Memory B cell (primary cell): ENCODE data around the gene DNAJB9.
A peak's percentile ranks its signal among the peaks of the same experiment; 100 is the strongest.
"Not testable (repeated sequence)": the region's sequence is repeated elsewhere in the genome, so short reads cannot be mapped to it uniquely, and the experiment has no call there.

Source experiments
- ATAC-seq: fragments of 150-1000 bp; cut with Tn5 transposase; 2 replicates; pipeline ENCODE4 v1.10.0; 2021; ENCODE audit warnings: low read depth, mild to moderate bottlenecking, moderate library complexity
- DNase-seq, 2 donors: peaks; one replicate each; pipeline ENCODE4 v3.0.0; 2022; ENCODE audit warnings: low spot score in 2 of 2
- H3K27ac Mint-ChIP-seq: one replicate; pipeline ENCODE4 v1.8.0; 2022; ENCODE audit warnings: mild to moderate bottlenecking, moderate library complexity, mixed read lengths
- H3K27me3 Mint-ChIP-seq: one replicate; pipeline ENCODE4 v1.8.0; 2022; ENCODE audit warnings: mixed read lengths
- H3K36me3 Mint-ChIP-seq: one replicate; pipeline ENCODE4 v1.8.0; 2022; ENCODE audit warnings: mild to moderate bottlenecking, mixed read lengths
- H3K4me1 Mint-ChIP-seq: one replicate; pipeline ENCODE4 v1.8.0; 2022; ENCODE audit warnings: mixed read lengths
- H3K4me3 Mint-ChIP-seq: one replicate; pipeline ENCODE4 v1.8.0; 2022; ENCODE audit warnings: mild to moderate bottlenecking, moderate library complexity, mixed read lengths
- H3K9me3 Mint-ChIP-seq: one replicate; pipeline ENCODE4 v1.8.0; 2022; ENCODE audit warnings: mixed read lengths

DNAJB9 gene

DNA sequence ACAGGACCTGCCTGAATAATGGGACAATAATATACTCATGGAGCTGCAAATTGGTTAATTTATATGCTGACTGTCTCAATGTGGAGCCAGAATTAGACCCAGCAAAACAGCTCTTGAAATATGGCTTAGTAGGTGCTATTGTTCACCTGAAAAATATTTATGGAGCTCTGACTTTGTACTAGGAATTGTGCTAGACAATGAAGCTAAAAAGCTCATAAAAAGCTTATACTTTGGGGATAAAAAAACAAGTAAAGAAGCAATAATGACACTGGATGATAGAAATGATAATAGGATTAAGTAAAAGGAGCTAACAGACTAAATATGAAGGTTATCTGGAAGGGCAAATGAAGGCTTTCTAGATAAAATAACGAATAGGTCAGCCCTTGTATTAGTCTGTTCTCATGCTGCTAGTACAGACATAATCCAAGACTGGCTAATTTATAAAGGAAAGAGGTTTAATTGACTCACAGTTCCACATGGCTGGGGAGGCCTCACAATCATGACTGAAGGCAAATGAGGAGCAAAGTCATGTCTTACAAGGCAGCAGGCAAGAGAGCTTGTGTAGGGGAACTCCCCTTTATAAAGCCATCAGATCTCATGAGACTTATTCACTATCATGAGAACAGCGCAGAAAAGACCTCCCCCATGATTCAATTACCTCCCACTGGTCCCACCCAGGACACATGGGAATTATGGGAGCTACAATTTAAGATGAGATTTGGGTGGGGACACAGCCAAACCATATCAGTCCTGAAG, 21.4 kb upstream of the DNAJB9 start:
- H3K4me3 Mint-ChIP-seq, ATAC-seq, H3K36me3 Mint-ChIP-seq, H3K27me3 Mint-ChIP-seq, DNase-seq, H3K9me3 Mint-ChIP-seq, H3K27ac Mint-ChIP-seq: not testable (repeated sequence)
- H3K4me1 Mint-ChIP-seq: peaks cover 19% of the 10 kb centered on the region

DNA sequence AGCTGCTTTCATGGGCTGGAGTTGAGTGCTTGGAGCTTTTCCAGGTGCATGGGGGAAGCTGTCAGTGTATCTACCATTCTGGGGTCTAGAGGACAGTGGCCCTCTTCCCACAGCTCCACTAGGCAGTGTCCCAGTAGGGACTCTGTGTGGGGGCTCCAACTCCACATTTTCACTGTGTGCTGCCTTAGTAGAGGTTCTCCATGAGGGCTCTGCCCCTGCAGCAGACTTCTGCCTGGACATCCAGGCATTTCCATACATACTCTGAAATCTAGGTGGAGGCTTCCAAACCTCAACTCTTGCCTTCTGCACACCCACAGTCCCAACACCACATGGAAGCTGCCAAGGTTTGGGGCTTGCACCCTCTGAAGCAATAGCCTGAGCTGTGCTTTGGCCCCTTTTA, 13.0 kb upstream of the DNAJB9 start:
- DNase-seq, H3K27me3 Mint-ChIP-seq, H3K27ac Mint-ChIP-seq, ATAC-seq, H3K4me3 Mint-ChIP-seq: not testable (repeated sequence)
- peaks cover 22% of the 10 kb centered on the region for H3K36me3 Mint-ChIP-seq
- peaks cover 26% of the 10 kb centered on the region for H3K4me1 Mint-ChIP-seq
- peaks cover 11% of the 10 kb centered on the region for H3K9me3 Mint-ChIP-seq

DNA sequence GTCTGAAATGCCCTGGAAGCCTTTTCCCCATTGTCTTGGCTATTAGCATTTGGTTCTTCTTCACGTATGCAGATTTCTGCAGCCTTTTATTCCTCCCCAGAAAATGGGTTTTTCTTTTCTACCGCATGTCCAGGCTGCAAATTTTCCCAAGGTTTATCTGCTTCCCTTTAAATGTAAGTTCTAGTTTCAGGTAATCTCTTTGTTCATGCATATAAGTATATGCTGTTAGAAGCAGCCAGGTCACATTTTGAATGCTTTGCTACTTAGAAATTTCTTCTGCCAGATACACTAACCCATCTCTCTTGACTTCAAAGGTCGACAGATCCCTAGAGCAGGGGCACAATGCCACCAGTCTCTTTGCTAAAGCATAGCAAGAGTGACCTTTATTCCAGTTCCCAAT, 12.5 kb upstream of the DNAJB9 start:
- DNase-seq (no peak), ATAC-seq (no peak)
- Mint-ChIP-seq H3K4me3 (no peak overlapping the region), H3K27ac (no peak overlapping the region), H3K27me3 (no peaks in the 10 kb centered on the region), H3K9me3 (peaks cover 11% of the 10 kb centered on the region), H3K4me1 (peaks cover 21% of the 10 kb centered on the region), H3K36me3 (peaks cover 22% of the 10 kb centered on the region)

DNA sequence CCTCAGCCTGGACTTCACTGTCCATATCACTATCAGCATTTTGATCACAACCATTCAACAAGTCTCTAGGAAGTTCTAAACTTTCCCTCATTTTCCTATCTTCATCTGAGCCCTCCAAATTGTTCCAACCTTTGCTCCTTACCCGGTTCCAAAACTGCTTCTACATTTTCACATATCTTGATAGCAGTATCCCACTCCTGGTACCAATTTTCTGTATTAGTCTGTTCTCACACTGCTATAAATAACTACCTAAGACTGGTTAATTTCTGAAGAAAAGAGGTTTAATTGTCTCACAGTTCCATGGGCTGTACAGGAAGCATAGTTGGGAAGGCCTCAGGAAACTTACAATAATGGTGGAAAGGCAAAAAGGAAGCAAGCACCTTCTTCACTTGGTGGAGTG, 12.1 kb upstream of the DNAJB9 start:
- H3K4me1 Mint-ChIP-seq: peaks cover 17% of the 10 kb centered on the region
- H3K9me3 Mint-ChIP-seq: peaks cover 11% of the 10 kb centered on the region
- ATAC-seq: no peak
- no peak for DNase-seq
- H3K27me3 Mint-ChIP-seq: no peaks in the 10 kb centered on the region
- peaks cover 22% of the 10 kb centered on the region for H3K36me3 Mint-ChIP-seq
- no peak overlapping the region for H3K27ac Mint-ChIP-seq
- H3K4me3 Mint-ChIP-seq: no peak overlapping the region

DNA sequence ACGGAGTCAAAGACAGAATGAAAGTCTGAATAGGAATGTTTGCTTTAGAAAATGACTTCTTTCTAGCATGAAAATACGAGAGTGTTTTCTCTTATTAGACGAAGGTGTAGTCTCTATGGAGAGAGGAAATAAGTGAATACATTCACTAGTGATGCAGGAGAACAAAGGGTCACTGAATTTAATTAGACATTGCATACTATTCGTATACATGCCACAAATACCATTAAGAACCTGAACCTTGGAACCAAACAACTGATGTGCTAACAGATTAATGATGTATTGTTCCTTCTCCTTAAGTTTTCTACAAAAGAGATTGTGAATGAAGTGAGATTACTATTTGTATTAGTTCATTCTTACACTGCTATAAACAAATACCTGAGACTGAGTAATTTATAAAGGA, 10.4 kb upstream of the DNAJB9 start:
- DNase-seq: no peak
- Mint-ChIP-seq H3K4me1 (peaks cover 9% of the 10 kb centered on the region), H3K36me3 (peaks cover 22% of the 10 kb centered on the region)

DNA sequence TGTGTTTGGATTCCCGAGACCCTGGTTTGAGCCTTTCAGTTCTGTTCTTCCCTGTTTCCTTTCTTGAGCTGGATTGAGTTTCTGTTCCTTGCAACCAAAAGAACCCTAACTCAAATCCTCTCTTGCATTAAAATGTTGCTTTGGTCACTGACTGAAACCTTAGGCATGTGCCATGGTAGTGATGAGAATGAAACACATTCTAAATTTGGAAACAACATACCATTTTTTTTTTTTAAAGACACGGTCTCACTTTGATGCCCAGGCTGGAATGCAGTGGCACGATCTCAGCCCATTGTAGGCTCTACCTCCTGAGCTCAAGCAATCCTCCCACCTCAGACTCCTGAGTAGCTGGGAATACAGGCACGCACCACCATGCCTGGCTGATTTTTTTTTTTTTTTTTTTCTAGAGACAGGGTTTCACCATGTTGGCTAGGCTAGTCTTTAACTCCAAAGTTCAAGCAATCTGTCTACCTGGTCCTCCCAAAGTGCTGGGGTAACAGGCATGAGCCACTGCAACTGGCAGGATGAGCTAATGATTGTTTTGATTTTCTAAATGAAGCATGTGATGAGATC, 8.5 kb upstream of the DNAJB9 start:
- H3K27me3 Mint-ChIP-seq: no peaks in the 10 kb centered on the region
- H3K4me1 Mint-ChIP-seq: peaks cover 7% of the 10 kb centered on the region
- H3K4me3 Mint-ChIP-seq: no peak overlapping the region
- ATAC-seq (no peak), DNase-seq (no peak)
- peaks cover 34% of the 10 kb centered on the region for H3K36me3 Mint-ChIP-seq
- H3K9me3 Mint-ChIP-seq: peaks cover 11% of the 10 kb centered on the region
- H3K27ac Mint-ChIP-seq: no peak overlapping the region

More for the DNA sequence above, 10.4 kb upstream of the DNAJB9 start:
- H3K4me3 Mint-ChIP-seq: no peak overlapping the region
- H3K9me3 Mint-ChIP-seq: peaks cover 11% of the 10 kb centered on the region
- no peaks in the 10 kb centered on the region for H3K27me3 Mint-ChIP-seq
- no peak for ATAC-seq
- peak overlapping the region; percentile 75 for H3K27ac Mint-ChIP-seq

DNA sequence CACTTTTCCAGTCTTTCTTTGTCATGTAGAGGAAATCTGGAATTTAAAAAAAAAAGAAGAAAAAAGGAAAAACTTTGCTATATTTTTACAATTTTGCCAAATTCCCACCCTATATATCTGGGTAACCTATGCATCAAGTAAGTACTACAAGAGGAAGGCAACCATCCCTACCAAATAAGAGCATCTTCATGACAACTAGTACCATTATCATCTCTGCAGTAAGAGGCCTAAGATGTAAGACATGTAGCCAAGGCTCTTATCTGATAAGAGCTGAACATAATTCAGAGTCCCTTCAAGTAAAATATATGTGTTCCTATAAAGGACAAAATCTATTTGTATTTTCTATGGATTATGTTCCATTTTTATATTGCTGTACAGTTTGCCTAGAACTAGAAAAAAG, 3.7 kb upstream of the DNAJB9 start:
- H3K27ac Mint-ChIP-seq: peak overlapping the region; percentile 53
- H3K4me1 Mint-ChIP-seq: peaks cover 10% of the 10 kb centered on the region
- DNase-seq (no peak), ATAC-seq (no peak)
- peaks cover 2% of the 10 kb centered on the region for H3K9me3 Mint-ChIP-seq
- H3K27me3 Mint-ChIP-seq: no peaks in the 10 kb centered on the region
- no peak overlapping the region for H3K4me3 Mint-ChIP-seq
- peaks cover 20% of the 10 kb centered on the region for H3K36me3 Mint-ChIP-seq

DNA sequence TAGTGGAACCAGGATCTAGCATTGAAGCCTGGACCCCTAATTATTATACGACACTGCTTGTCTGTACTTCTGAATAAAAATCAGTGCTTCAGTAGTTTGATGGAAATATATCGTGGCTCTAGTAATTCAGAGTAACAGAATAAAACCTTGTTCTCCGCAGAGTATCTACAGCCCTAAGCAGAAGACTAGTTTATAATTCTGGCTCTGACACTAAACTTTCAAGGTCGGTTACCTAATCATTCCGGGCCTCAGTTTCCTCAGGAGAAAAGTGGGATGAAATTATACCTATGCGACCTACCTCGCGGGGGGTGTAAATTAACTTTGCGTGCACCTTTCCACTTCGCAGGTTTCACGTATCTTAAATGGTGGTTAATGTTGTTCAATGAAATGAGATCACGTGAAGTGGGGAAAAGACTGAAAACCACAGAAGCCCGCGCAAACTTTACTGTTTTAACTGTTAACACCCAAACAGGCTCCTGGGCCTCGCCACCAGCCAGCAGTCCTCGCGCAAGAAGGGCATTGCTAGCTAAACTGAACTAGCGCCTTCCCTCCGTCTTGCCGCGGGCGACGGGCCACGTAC, 783 bp upstream of the DNAJB9 start:
- H3K9me3 Mint-ChIP-seq: peaks cover 2% of the 10 kb centered on the region
- H3K4me1 Mint-ChIP-seq: peaks cover 14% of the 10 kb centered on the region
- peaks cover 18% of the 10 kb centered on the region for H3K36me3 Mint-ChIP-seq
- peak overlapping the region; percentile 99 for H3K27ac Mint-ChIP-seq
- no peaks in the 10 kb centered on the region for H3K27me3 Mint-ChIP-seq
- H3K4me3 Mint-ChIP-seq: peak overlapping the region; percentile 92
- no peak for DNase-seq
- peak; percentile 13 for ATAC-seq

DNA sequence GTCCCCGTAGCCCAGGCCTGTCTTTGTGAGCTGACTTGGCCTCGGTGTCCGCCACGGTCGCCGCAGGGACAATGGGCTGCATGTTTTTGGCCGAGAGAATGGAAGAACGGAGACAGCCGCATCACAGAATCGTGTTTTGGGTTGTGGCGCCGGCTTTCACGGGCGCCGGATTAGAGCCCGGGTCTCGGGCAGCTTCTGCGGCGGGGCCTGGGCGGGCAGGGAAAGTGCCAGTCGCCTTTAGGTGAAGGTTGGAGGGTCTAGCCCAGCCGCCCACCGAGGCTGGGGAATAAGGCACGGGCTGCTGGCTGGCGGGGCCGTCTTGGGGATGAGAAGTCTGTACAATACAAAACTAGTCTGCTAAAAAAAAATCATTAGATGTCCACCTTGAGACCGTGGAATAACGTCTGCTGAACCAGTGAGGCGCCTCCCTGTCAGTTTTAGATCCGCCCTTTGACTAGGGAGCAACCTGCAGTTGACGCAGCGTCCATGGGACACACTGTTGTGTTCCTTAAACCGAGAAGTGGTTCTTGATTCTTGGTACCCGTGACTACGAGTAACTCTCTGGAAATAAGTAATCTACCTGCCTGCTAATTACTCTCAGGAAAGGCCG, 577 bp downstream of the DNAJB9 start:
- ATAC-seq (peak; percentile 12), DNase-seq (peak; percentile 39 to 44)
- Mint-ChIP-seq H3K27me3 (no peaks in the 10 kb centered on the region), H3K4me3 (peak overlapping the region; percentile 92), H3K4me1 (peaks cover 16% of the 10 kb centered on the region), H3K27ac (peak overlapping the region; percentile 99), H3K9me3 (peaks cover 2% of the 10 kb centered on the region), H3K36me3 (peaks cover 17% of the 10 kb centered on the region)

DNA sequence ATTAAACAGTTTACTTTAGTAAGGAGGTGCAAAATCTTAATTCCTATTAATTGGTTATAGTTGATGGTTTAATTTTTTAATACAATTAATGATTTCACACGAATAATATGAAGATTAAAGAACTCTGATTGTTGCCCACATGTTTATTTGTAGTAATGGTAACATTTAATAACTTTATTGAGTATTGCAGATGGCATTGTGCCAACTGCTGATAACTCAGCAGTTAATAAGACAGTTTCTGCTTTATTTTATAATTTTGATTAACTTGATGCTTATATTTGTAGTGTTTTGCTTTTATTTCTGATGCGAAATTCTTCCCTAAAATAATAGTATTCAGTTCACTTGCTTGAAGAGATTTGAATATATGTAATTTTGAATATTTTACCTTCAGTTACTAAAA, 2.8 kb downstream of the DNAJB9 start:
- Mint-ChIP-seq H3K9me3 (no peaks in the 10 kb centered on the region), H3K27me3 (no peaks in the 10 kb centered on the region), H3K4me1 (peaks cover 21% of the 10 kb centered on the region), H3K27ac (no peak overlapping the region), H3K4me3 (no peak overlapping the region), H3K36me3 (peaks cover 21% of the 10 kb centered on the region)
- DNase-seq: no peak
- no peak for ATAC-seq

DNA sequence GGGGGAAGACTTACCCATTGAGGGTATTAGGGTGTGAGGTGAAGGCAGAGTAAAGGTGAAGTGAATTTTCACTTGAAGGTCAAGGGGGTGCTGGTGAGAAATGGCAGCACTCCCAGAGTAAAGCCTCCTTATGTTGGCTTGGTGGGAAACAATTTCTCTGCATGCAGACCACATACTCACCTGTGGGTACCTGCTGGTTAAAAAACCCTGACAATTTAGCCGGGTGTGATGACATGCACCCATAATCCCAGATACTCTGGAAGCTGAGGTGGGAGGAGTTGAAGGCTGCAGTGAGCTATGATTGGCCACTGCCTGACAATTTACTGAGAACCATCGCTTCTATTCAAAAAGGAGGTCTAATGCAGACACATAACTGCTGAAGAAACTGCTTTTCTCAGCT, 5.5 kb downstream of the DNAJB9 start:
- no peak overlapping the region for H3K27ac Mint-ChIP-seq
- peaks cover 2% of the 10 kb centered on the region for H3K9me3 Mint-ChIP-seq
- no peak overlapping the region for H3K4me3 Mint-ChIP-seq
- peaks cover 30% of the 10 kb centered on the region for H3K36me3 Mint-ChIP-seq
- H3K4me1 Mint-ChIP-seq: peaks cover 21% of the 10 kb centered on the region
- H3K27me3 Mint-ChIP-seq: no peaks in the 10 kb centered on the region
- ATAC-seq (no peak), DNase-seq (no peak)

DNA sequence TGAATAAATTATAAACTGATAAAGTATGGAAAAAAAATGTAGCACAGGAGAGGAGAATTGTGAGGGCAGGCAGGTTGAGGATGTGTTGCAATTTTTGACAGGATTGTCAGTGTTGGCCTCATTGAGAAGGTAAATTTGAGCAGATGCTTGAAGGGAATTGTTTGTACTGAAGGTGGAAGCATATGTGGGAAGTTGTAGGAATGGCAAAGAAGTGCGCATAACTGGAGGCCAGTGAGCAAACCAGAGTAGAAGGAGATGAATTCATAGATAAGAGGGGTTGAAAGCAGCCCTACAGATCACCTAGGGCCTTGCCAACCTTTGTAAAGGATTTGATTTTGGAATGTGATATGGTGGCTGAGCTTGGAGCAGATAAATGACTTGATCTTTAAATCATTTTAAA, 6.4 kb downstream of the DNAJB9 start:
- Mint-ChIP-seq H3K27ac (no peak overlapping the region), H3K4me3 (no peak overlapping the region), H3K36me3 (peaks cover 30% of the 10 kb centered on the region), H3K27me3 (no peaks in the 10 kb centered on the region), H3K9me3 (peaks cover 2% of the 10 kb centered on the region), H3K4me1 (peaks cover 18% of the 10 kb centered on the region)
- ATAC-seq (no peak), DNase-seq (no peak)

DNA sequence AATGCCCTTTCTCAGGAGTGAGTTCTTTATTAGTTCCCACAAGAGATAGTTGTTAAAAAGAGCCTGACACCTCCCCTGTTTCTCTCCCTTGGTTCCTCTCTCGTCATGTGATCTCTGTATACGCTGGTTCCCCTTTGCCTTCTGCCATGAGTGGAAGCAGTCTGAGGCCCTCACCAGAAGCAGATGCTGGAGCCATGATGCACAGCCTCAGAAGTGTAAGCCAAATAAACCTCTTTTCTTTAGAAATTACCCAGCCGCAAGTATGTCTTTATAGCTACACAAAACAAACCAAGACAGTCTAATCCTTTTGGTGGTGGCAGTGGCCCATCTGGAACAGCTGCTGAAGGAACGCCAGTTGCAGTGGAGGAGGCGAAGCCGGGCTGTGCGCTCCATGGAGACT, 9.3 kb downstream of the DNAJB9 start:
- no peak for DNase-seq
- ATAC-seq: no peak
- H3K36me3 Mint-ChIP-seq: peaks cover 26% of the 10 kb centered on the region
- peaks cover 2% of the 10 kb centered on the region for H3K9me3 Mint-ChIP-seq
- H3K4me1 Mint-ChIP-seq: peaks cover 10% of the 10 kb centered on the region
- H3K27ac Mint-ChIP-seq: peak overlapping the region; percentile 32
- no peak overlapping the region for H3K4me3 Mint-ChIP-seq
- H3K27me3 Mint-ChIP-seq: no peaks in the 10 kb centered on the region

DNA sequence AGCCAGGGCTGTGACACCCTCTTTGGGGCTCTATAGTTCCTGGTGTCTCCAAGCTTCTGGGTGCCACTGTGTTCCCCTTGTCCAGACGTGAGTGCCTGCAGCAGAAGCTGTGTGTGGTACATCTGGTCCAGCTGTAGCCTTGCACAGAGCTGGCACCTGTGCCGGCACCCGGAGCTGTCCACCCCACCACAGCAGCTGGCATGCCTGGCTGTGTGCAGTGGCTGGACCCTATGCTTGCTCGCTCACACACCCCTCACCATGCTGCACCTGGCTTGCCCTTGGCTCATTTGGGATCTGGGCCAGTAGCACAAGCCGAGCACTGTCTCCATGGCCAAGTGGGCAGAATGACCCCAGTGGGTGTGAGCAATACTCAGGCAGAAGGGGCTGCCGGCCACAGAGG, 10.6 kb downstream of the DNAJB9 start:
- Mint-ChIP-seq H3K4me3 (no peak overlapping the region), H3K4me1 (peaks cover 9% of the 10 kb centered on the region), H3K9me3 (peaks cover 2% of the 10 kb centered on the region), H3K36me3 (peaks cover 21% of the 10 kb centered on the region), H3K27me3 (no peaks in the 10 kb centered on the region), H3K27ac (no peak overlapping the region)
- no peak for ATAC-seq
- DNase-seq: no peak
